NCI-H1105 (cell line): ENCODE data around the gene FMNL1.
"Not testable (repeated sequence)": the region's sequence is repeated elsewhere in the genome, so short reads cannot be mapped to it uniquely, and the experiment has no call there.

ENCODE experiments used
- DNase-seq: peaks from one replicate; lab custom pipeline; 2025; lab: John Stamatoyannopoulos, UW

The FMNL1 gene, protein sequence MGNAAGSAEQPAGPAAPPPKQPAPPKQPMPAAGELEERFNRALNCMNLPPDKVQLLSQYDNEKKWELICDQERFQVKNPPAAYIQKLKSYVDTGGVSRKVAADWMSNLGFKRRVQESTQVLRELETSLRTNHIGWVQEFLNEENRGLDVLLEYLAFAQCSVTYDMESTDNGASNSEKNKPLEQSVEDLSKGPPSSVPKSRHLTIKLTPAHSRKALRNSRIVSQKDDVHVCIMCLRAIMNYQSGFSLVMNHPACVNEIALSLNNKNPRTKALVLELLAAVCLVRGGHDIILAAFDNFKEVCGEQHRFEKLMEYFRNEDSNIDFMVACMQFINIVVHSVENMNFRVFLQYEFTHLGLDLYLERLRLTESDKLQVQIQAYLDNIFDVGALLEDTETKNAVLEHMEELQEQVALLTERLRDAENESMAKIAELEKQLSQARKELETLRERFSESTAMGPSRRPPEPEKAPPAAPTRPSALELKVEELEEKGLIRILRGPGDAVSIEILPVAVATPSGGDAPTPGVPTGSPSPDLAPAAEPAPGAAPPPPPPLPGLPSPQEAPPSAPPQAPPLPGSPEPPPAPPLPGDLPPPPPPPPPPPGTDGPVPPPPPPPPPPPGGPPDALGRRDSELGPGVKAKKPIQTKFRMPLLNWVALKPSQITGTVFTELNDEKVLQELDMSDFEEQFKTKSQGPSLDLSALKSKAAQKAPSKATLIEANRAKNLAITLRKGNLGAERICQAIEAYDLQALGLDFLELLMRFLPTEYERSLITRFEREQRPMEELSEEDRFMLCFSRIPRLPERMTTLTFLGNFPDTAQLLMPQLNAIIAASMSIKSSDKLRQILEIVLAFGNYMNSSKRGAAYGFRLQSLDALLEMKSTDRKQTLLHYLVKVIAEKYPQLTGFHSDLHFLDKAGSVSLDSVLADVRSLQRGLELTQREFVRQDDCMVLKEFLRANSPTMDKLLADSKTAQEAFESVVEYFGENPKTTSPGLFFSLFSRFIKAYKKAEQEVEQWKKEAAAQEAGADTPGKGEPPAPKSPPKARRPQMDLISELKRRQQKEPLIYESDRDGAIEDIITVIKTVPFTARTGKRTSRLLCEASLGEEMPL

DNA sequence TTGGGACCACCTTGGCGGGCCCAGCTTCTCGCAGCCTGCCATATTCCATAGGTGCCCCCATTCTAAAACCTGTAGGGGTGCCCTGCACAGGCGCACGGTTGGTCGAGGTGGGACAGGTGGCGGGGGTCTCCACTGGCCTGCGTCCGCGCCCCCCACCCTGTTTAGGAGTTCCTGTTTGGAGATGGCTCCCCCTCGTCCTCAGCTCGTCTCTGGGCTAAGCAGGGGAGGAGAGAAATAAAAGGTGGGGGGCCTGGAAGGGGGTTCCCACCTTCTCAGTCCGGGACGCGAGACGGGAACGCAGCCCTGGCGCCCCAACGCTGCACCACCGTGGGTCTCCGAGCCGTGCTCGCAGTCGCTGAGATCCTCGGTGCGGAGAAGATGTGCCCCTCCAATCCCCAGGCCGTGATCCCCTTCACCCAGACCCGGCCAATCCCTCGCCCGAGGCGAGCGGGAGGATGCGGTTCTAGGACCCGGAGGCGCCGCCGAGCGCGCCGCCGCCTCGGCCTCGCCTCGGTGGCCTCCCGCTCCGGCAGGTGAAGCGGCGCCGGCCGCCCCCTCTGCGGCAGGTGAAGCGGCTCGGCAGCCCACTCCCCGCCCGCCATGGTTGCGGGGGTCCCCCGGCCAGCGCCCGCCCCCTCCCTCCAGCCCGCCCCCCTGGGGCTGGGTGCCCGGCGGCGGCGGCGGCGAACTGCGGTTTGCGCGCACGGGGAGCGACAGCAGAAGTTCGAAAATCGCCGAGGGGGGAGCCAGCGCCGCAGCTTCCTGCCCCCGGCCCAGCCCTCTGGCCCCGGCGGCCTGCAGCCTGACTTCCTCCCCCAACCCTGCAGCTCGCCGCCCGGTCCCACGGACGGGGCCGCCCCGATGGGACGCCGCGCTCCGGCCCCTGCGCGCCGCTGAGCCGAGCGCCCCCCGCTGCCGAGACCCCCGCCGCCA, at the start of gene FMNL1:
FMNL1 (plus strand) TSS at position 805 of the 933 bp plus-strand sequence. CDS start 240 bp downstream, outside the sequence.
- no peak for DNase-seq

GRCh38 chr17:45172232-45172540, 49.5 kb upstream of the FMNL1 start:
- DNase-seq: no peak

DNA sequence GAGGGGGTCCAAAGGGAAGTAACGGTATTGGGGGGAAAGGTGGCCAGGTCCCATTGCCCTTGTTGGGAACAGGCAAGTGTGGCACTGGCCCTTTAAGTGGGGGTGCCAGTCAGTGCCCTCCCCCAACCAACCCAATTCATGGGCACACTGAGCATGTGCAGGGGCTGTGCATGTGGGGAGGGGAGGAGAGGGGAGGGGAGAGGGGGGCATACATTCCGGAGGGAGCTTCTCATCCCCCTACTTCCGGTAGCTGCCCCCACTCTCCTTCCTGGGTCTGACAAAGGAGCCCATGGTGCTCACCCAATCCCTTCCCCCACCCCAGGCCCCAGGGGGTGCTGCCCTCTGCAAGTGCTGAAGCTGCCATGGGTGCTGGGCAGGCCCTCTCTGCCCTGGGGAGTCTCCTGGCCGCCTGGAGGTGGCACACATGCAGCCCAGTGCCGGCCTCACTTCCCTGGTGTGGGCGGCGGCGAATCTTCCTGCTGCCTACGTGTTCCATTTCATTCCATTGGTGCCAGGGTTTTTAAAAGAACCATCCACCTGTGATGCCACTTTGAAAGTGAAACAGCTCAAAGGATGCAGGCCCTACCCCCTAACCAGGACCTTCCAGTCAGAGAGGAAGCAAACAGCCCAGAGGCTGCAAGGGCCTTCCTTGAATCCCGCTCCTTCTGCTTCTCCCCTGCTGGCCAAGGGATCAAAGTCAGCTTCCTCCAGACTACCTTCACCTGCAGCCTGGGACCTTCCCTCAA, 49.0 kb upstream of the FMNL1 start:
- no peak for DNase-seq

DNA sequence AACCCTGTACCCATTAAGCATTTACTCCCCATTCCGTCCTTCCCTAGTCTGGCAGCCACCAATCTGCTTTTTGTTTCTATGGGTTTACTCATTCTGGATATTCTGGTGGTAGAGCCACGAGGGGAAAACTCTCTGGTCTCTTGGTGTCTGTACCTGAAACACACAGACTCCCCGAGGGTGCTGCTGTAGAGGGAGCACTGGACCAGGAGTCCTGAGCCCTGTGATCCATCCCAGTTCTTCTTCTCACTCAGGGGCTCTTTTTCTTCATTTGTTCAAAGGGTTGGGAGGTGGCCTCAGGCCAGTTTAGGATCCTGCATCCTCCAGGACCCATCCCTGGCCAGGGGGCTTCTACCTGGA, 45.9 kb upstream of the FMNL1 start:
- DNase-seq: no peak

DNA sequence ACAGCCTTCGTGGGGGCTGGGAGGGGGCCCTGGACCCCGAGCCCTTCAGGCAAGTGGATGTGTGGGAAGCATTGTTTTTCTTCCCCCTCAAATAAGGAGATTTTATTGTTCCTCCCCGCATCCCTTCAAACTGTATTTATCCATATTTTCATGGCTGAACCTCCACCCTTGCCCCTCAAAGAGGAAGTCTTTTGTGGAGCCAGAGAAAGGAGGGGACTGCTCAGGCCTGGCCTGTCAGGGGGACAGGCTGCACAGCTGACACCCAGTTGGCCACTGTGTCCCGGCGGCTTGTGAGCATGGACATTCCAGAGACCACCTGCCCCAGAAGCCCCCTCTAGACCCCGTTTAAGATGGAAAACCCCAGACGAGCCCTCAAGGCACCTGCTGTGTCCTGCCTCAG, 44.1 kb upstream of the FMNL1 start:
- no peak for DNase-seq

DNA sequence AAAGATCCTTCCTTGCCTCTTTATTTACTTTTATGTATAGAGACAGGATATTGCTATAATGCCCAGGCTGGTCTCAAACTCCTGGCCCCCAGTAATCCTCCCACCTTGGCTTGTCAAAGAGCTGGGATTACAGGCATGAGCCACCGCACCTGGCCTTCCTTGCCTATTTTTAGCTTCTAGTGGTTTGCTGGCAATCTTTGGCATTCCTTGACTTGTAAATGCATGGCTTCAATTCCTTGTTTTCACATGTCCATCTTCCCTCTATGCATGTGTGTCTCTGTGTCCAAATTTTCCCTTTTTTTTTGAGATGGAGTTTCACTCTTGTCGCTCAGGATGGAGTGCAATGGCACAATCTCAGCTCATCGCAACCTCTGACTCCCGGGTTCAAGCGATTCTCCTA, 37.5 kb upstream of the FMNL1 start:
- DNase-seq: no peak

GRCh38 chr17:45186801-45187354, 34.8 kb upstream of the FMNL1 start:
- DNase-seq: no peak

DNA sequence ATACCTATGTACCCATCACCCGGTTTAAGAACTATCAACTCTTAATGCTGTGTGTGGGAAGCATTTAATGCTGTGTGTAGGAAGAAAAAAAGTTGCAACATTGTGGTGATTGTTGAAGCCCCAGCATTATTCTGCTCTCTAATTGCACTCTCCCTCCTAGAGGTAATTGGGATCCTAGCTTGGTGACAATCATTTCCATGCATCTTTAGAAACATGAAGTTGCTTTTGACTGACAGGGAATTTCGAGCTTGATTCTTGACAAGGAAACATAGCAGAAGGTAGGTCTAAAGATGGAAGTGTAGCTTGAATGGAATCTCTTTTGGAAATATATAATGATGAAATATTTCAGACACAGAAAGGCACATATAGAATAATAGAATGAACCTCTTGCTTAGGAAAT, 32.7 kb upstream of the FMNL1 start:
- DNase-seq: no peak

DNA sequence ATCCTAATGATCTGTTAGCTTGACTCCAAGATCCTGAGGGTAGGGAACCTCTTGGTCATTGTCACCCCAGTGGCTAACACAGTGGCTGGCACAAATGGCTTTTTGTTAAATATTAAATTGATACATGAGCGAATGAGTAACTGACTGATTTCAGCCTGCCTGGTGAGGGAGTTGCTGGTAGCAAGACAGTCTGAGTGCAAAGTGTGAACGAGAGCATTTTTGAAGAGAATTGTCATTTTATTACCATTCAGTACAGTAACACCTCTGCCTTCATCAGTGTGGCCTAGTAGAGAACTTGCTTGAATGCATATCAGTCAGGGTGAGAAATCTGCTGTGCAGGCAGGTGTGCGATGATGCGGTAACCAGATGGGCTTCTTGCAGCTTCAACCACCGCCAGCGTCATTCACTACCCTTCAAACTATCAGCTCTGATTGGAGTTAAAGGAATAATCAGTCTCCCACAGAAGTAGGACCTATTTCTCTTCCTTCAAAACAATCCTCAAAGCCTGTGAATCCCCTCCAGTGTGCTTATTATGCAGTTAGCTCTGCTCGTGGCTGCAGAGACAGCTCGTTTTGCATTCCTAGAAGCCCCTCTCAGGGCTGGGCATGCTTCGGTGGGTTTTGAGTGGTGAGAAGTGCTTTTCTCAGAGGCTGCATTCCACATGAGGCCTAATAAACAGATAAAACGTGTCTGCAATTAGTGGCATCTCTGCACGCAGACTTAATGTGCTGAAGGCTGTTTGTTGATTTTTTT, 31.0 kb upstream of the FMNL1 start:
- DNase-seq: no peak

DNA sequence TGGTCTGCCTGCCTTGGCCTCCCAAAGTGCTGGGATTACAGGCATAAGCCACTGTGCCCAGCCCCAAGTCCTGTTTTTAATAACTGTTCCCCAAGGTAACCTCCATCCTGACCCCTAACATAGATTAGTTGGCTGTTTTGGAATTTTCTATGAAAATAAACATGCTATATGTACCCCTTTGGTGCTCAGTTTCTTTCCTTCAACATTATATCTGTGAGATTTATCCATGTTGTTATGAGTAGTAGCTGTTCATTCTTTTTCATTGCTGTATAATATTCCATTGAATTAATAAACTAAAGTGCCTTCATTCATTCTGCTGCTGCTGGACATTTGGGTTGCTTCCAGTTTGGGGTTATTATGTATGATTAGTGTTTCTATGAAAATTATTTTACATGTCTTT, 26.3 kb upstream of the FMNL1 start:
- DNase-seq: no peak

- DNase-seq: no peak
Observed at GRCh38 chr17:45197108-45197507, 24.6 kb upstream of the FMNL1 start.

DNA sequence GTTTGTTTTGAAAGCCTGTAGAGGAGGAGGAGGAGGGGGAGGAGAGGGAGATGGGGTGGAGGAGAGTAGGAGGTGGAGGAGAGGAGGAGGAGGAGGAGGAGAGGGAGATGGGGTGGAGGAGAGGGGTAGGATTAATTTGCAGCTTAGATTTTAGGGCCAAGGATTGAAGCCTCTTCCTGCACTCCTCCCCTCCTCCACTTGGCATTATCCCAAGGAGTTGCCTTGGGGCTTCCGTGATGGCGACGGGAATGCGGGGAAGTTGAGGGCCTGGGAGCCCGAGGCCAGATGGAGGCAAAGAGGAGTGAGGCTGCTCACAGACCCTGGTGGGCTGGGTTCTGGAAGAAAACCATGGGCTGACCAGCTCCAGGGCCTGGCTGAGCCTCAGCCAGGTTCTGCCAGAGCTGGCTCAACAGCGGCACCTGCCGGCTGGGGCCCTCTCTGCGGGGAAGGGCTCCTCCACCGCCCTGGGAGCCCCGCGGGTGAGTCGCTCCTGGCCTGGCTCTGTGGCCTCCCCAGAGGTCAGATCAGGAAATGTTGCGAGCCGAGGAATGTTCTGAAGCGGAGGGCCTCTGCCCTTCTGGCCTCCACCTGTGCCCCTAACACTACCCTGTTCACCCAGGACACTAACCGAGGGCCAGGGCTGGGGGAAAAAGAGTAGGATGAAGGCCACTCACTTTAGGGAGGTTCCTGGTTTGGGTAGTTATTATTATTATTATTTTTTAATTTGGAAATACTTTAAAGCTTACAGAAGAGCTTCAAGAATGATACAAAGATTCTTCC, 23.9 kb upstream of the FMNL1 start:
- peak; percentile 67 for DNase-seq

DNA sequence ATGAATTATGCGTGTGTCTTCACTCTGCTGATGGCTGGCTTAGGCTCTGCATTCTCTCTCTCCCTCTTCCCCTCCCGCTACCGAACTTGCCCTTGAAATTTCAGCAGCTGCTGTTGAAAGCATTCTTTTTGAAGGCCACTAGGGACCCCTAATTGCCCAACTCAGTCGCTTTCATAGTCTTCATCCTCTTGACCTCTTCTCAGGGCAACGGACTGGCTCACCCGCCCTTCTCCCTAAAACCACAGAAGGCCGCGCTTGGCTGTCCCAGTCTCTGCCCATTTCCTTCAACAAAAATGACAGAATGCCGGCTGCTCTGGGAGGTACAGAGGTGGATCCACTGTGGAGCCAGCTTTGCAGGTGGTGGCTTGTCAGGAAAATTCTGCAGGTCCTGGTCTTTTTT, 21.0 kb upstream of the FMNL1 start:
- no peak for DNase-seq

DNA sequence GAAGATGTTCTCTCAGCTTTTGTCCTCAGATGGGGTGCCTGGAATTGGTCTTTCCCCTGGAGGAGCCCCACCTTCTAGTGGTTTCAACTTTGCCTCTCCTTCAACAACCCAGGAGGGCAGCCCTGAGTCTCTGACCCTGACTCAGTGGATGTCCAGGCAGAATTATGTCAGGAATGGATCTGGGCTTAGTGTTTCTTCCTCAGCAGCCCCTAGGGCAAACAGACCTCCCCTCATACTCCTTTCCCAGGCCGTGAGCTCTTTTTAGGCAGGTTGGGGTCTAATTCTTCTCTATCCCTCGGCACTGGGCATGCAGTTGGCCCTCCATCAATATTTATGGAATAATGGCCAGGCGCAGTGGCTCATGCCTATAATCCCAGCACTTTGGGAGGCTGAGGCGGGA, 20.2 kb upstream of the FMNL1 start:
- no peak for DNase-seq

DNA sequence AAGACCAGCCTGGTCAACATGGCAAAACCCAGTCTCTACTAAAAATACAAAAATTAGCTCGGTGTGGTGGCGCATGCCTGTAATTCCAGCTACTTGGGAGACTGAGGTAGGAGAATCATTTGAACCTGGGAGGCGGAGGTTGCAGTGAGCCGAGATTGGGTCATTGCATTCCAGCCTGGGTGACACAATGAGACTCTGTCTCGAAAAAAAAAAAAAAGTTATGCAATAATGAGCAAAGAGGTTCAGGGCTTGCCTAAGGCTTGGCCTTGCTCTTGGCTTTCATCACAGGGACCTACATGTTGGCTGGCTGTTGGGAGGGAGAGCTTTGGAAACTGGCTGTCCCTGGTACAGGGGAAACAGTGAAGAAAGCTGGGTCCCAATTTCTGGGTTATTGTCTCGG, 19.8 kb upstream of the FMNL1 start:
- DNase-seq: not testable (repeated sequence)

- peak; percentile 70 for DNase-seq
Observed at GRCh38 chr17:45218895-45219661, 2.6 kb upstream of the FMNL1 start.

- no peak for DNase-seq
Observed at GRCh38 chr17:45220079-45220478, 1.6 kb upstream of the FMNL1 start.

DNA sequence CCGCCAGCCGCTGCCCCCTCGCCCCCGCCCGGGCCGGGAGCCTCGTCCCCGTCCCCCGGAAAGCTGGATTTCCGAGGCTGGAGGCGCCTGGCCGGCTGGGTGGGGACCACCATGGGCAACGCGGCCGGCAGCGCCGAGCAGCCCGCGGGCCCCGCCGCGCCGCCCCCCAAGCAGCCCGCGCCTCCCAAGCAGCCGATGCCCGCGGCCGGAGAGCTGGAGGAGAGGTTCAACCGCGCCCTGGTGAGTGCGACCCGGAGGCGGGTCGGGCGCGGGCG, 266 bp downstream of the FMNL1 start:
- no peak for DNase-seq
